Thyroid gland (tissue), 4 donors: Measurements from ENCODE around the gene RGS11. TPM values are rescaled to one million over a fixed set of nuclear protein-coding genes. Genes with fewer than 3 reads are reported as not detected.

ENCODE experiments used
- DNase-seq, 2 donors: peaks; one replicate each; pipeline ENCODE4 v3.0.0-alpha.2; 2019
- H3K27ac ChIP-seq, 3 donors: fragments of 200-600 bp; sonication (generic); 1 replicate in 2 of 3; 2 replicates in 1 of 3; pipeline ENCODE4 v1.5.1; 2016 to 2019; ENCODE audit warnings: mild to moderate bottlenecking in 1 of 3, moderate library complexity in 1 of 3
- H3K27me3 ChIP-seq: fragments of 200-600 bp; sonication (generic); one replicate; pipeline ENCODE4 v1.5.1; 2019
- H3K36me3 ChIP-seq, 2 donors: fragments of 200-600 bp; sonication (generic); one replicate each; pipeline ENCODE4 v1.5.1; 2016 to 2019
- H3K4me1 ChIP-seq, 2 donors: fragments of 200-600 bp; sonication (generic); one replicate each; pipeline ENCODE4 v1.5.1; 2017 to 2019
- H3K4me3 ChIP-seq, 3 donors: fragments of 200-600 bp; sonication (generic); replicated peaks in 1 of 3; 1 replicate in 2 of 3; 2 replicates in 1 of 3; pipeline ENCODE4 v1.5.1; 2016; ENCODE audit warnings: mild to moderate bottlenecking in 1 of 3
- H3K9me3 ChIP-seq: fragments of 200-600 bp; sonication (generic); one replicate; pipeline ENCODE4 v1.5.1; 2017
- POLR2A ChIP-seq, 2 donors: fragments of 450-650 bp; IDR thresholded peaks; one replicate each; pipeline ENCODE4 v1.6.1; 2017; ENCODE audit warnings: antibody characterized with exemption in 2 of 2, mild to moderate bottlenecking in 2 of 2, moderate library complexity in 1 of 2
- WGBS, 2 donors: methylation state at CpG; one replicate each; pipeline ENCODE4 v1.1.5; 2017; 5-methylcytosine and 5-hydroxymethylcytosine counted together
- intact Hi-C: fragments of 100-400 bp; cut with DNase I; formaldehyde crosslinking; loops from one replicate; pipeline ENCODE4 v1.15.1; 2023
- total RNA-seq, 4 donors: library from RNA; depleted of rRNA; stranded (reverse); fragments of >200 nt; gene quantifications; one replicate each; pipeline ENCODE4 v1.2.3, GENCODE V29; 2016
- TF ChIP-seq, protein P1 (sequence below), 6 experiments: fragments of 200-600 bp in 3 of 6; fragments of 450-650 bp in 3 of 6; sonication (generic) in 3 of 6; IDR thresholded peaks; one replicate each; pipeline ENCODE4 v1.5.1; 2016 to 2019; ENCODE audit warnings: antibody characterized with exemption in 6 of 6, mild to moderate bottlenecking in 2 of 6, inconsistent platforms in 1 of 6, moderate library complexity in 1 of 6

The RGS11 gene
- total RNA-seq, 4 donors from 2014 or later: 0.73 to 5.9 (median 3.0) TPM

DNA sequence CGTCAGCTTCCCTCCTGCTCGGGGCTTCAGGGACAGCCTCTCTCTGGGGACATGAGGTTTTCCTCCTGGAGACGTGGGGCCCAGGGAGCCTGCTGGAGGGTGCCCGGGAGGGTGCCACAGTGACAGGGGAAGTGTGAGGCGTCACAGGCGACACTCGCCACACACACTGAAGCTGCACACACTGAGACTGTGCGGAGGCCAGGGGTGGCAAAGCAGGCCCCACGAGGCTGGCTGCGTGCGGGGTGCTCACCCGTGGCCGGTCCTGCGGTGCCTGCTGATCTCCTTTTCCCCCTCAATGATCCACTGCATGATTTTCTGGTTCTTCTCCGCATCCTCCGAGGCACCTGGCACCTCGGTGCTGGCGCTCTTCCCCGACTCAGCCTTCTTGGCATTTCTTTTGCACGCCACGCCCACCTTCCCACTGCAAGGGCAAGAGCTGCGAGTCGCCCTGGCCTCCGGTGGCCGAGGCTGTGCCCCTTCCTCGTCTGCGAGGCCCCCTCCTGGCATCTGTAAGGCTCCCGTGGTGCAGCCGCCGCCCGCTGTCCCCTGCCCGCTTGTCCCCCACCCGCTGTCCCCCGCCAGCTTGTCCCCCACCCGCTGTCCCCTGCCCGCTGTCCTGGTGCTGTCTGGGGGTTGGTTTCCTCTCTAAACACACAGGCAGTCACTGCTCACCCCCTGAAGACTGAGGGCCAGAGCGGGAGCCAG is 21.2 kb upstream of the RGS11 start:
- Histone ChIP-seq H3K4me1 (no peaks in the 10 kb centered on the region), H3K36me3 (peaks cover 19 to 35% of the 10 kb centered on the region in 2 donors), H3K27ac (no peak overlapping the region), H3K27me3 (no peaks in the 10 kb centered on the region), H3K9me3 (no peaks in the 10 kb centered on the region), H3K4me3 (no peak overlapping the region)
- no peak for TF ChIP-seq POLR2A (IDR thresholded peaks at IDR 0.05)
- TF ChIP-seq, protein P1, sequence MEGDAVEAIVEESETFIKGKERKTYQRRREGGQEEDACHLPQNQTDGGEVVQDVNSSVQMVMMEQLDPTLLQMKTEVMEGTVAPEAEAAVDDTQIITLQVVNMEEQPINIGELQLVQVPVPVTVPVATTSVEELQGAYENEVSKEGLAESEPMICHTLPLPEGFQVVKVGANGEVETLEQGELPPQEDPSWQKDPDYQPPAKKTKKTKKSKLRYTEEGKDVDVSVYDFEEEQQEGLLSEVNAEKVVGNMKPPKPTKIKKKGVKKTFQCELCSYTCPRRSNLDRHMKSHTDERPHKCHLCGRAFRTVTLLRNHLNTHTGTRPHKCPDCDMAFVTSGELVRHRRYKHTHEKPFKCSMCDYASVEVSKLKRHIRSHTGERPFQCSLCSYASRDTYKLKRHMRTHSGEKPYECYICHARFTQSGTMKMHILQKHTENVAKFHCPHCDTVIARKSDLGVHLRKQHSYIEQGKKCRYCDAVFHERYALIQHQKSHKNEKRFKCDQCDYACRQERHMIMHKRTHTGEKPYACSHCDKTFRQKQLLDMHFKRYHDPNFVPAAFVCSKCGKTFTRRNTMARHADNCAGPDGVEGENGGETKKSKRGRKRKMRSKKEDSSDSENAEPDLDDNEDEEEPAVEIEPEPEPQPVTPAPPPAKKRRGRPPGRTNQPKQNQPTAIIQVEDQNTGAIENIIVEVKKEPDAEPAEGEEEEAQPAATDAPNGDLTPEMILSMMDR (IDR thresholded peaks at IDR 0.05): no peak
- no peak for DNase-seq
- intact Hi-C loops: no loop called here
- 92 to 93% methylated on average over 32 to 36 of the region's 37 CpGs for WGBS, 2 donors

DNA sequence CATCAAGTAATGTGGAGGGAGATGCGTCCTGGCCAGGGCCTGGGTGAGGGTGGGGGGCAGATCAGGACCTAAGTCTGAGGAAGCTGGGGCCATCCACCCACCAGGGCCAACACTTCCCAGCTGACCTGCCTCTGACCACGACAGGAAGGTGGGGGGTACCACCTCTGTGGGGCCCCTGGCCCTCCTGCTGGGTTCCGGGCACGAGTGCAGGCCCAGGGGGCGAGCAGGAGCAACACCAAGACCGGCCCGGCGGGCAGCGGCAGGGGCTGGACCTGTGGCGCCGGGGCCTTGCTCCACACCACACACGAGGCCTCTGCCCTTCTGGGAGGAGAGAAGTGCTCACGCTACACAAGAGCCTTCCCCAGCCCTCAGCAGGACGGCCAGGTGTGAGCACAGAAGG is 20.5 kb upstream of the RGS11 start:
- H3K9me3 ChIP-seq: no peaks in the 10 kb centered on the region
- peaks cover 23 to 38% of the 10 kb centered on the region in 2 donors for H3K36me3 ChIP-seq
- TF ChIP-seq POLR2A (IDR thresholded peaks at IDR 0.05): no peak
- TF ChIP-seq, protein P1 (IDR thresholded peaks at IDR 0.05): no peak
- H3K4me3 ChIP-seq: no peak overlapping the region
- DNase-seq: no peak
- H3K4me1 ChIP-seq: no peaks in the 10 kb centered on the region
- H3K27me3 ChIP-seq: no peaks in the 10 kb centered on the region
- intact Hi-C loops: no loop called here
- H3K27ac ChIP-seq: no peak overlapping the region
- WGBS, 2 donors: 96 to 97% methylated on average over 6 to 12 of the region's 14 CpGs

DNA sequence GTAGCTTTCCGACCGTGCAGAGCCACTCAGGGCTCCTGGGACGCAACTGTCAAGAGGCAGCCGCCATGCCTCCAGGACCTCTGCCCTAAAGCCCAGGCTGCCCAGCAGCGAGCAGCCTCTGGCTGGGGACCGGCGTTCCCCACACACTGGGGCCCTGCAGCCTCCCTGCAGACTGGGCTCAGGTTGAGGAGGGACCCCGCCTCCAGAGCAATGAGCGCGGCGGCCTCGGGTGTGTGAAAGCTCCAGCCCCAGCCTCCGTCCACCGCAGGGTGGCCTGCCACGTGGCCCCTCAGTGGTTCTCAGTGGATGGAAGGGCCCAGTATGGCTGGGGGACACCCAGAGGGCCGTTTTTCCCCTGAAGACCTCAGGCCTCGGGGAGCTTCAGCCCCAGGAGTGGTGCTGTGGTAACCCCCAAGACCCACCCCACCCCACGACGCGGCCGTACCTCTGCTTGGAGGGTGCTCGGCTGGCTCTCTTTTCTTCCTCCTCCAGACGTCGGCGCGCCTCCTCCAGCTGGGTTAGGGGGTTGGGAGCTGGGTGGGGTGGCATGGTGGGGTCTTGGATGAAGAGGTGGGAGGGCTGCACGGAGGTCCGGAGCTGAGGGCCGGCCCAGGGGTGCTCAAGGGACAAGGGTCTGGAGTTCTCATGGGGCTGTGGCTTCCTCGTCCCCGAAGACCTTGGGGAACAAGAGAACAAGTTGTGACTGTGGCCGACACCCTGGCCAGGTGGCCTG is 17.5 kb upstream of the RGS11 start:
- TF ChIP-seq, protein P1 (IDR thresholded peaks at IDR 0.05): no peak
- no peak for TF ChIP-seq POLR2A (IDR thresholded peaks at IDR 0.05)
- peaks cover 34 to 46% of the 10 kb centered on the region in 2 donors for H3K36me3 ChIP-seq
- H3K27me3 ChIP-seq: no peaks in the 10 kb centered on the region
- DNase-seq: no peak
- no peaks in the 10 kb centered on the region for H3K9me3 ChIP-seq
- H3K27ac ChIP-seq: no peak overlapping the region
- intact Hi-C loops: no loop called here
- no peaks in the 10 kb centered on the region for H3K4me1 ChIP-seq
- 93 to 95% methylated on average over 19 to 32 of the region's 32 CpGs for WGBS, 2 donors
- H3K4me3 ChIP-seq: no peak overlapping the region

DNA sequence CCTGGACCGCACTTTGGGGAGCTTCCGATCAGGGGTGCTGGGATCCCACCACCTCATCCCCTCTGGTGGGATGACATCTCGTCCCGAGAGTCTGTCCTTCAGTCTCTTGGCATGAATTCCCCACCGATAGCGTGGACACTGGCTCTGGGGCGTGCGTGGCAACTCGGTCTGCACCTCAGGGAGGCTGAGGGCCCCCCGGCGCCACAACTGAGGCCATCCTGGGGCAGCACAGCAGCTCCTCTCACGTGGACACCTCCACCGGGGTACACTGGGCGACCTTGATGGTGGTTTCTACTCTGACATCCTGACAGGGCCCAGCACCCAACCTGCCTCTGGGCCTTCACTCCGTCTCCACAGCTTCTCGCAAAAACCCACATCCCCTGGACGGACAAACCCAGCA is 15.8 kb upstream of the RGS11 start:
- Histone ChIP-seq H3K27me3 (no peaks in the 10 kb centered on the region), H3K9me3 (no peaks in the 10 kb centered on the region), H3K4me3 (no peak overlapping the region), H3K4me1 (no peaks in the 10 kb centered on the region), H3K36me3 (peaks cover 32 to 36% of the 10 kb centered on the region in 2 donors), H3K27ac (no peak overlapping the region)
- WGBS, 2 donors: 95 to 96% methylated on average over 14 to 17 of the region's 17 CpGs
- TF ChIP-seq, protein P1 (IDR thresholded peaks at IDR 0.05): no peak
- no peak for DNase-seq
- intact Hi-C loops: no loop called here
